ENCODE measurements around the gene TGFB2. TPM values are rescaled to one million over a fixed set of nuclear protein-coding genes. Genes with fewer than 3 reads are reported as not detected.

Gene TGFB2
- total RNA-seq, 1 experiment from 2014 or later = 0.34 TPM

GRCh38 chr1:218341325-218341724 lies 3.8 kb upstream of the TGFB2 start:
- ChIA-PET CTCF (interaction anchor here (1.9 kb wide), 1 partner anchor 726 kb away, joined by 5 read pairs; no protein-coding TSS in a partner anchor), RAD21 (ENCODE audit: low non-redundant PET in 1 of 2, low total read pairs in 2 of 2, uncharacterized antibody in 2 of 2, unreplicated experiment in 2 of 2) (no interaction called here), POLR2A (no interaction called here)
- H3K4me1 ChIP-seq (ENCODE audit: control insufficient read depth in 1 of 2, insufficient read depth in 2 of 2, low read length in 2 of 2) = peaks cover 0 to 7% of the 10 kb centered on the region in 2 experiments; a peak in 2 of 4 replicates
- H4K20me1 ChIP-seq (ENCODE audit: insufficient read depth) = no peaks in the 10 kb centered on the region
- ATAC-seq (no peak), DNase-seq (ENCODE audit: low read depth, low spot score) (no peak)
- no peak overlapping the region for H3K27ac ChIP-seq (ENCODE audit: low read depth, low read length)
- no peaks in the 10 kb centered on the region for H3K9me2 ChIP-seq (ENCODE audit: insufficient read depth)
- no peak for TF ChIP-seq EZH2 (IDR thresholded peaks at IDR 0.05)
- TF ChIP-seq, protein P1, sequence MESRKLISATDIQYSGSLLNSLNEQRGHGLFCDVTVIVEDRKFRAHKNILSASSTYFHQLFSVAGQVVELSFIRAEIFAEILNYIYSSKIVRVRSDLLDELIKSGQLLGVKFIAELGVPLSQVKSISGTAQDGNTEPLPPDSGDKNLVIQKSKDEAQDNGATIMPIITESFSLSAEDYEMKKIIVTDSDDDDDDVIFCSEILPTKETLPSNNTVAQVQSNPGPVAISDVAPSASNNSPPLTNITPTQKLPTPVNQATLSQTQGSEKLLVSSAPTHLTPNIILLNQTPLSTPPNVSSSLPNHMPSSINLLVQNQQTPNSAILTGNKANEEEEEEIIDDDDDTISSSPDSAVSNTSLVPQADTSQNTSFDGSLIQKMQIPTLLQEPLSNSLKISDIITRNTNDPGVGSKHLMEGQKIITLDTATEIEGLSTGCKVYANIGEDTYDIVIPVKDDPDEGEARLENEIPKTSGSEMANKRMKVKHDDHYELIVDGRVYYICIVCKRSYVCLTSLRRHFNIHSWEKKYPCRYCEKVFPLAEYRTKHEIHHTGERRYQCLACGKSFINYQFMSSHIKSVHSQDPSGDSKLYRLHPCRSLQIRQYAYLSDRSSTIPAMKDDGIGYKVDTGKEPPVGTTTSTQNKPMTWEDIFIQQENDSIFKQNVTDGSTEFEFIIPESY (IDR thresholded peaks at IDR 0.05; ENCODE audit: extremely low read depth, insufficient replicate concordance, low read length) = no peak
- TF ChIP-seq RAD21 (IDR thresholded peaks at IDR 0.05; ENCODE audit: low read depth) = no peak
- TF ChIP-seq EGR1 (IDR thresholded peaks at IDR 0.05; ENCODE audit: low read depth) = no peak
- no TSS peak for BruUV-seq (replicated peaks)
- no peaks in the 10 kb centered on the region for H3K36me3 ChIP-seq (ENCODE audit: control insufficient read depth in 1 of 2, insufficient read depth in 2 of 2, low read length in 2 of 2)
- H3K4me3 ChIP-seq (replicated peaks in 1 of 2; ENCODE audit: low read depth in 1 of 2, low read length in 2 of 2) = no peak overlapping the region
- no peaks in the 10 kb centered on the region for H3K9me3 ChIP-seq (ENCODE audit: control insufficient read depth in 1 of 2, insufficient read depth in 1 of 2, low read depth in 1 of 2, low read length in 2 of 2)
- H2AFZ ChIP-seq (ENCODE audit: low read depth, low read length, poor library complexity, severe bottlenecking) = no peak overlapping the region
- no peak overlapping the region for H3K9ac ChIP-seq (ENCODE audit: low read length)
- no peaks in the 10 kb centered on the region for H3K27me3 ChIP-seq (ENCODE audit: insufficient read depth, low read length)
- H3K79me2 ChIP-seq (ENCODE audit: insufficient read depth, low read length) = no peaks in the 10 kb centered on the region
- no peak overlapping the region for H3K4me2 ChIP-seq (ENCODE audit: low read length)
- intact Hi-C loops (cut with micrococcal nuclease) = no loop called here

DNA sequence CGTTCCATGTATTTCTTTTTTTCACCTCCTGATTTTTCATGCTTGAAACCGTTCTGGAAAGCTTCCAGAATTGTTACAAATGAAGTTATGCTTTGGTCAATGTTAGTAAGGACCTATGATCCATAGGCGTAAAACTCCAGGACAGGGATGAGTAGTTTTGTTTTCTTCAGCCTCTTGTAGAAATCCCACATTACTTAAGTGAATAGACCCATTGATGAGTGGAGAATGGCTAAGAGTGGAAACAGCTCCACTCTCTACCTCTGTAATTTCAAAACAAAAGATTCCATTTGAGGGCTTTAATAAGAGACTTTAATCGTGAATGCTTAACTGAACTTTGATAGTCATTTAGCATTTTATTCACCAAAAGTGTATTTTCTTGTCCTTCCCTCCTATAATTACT lies 3.0 kb upstream of the TGFB2 start:
- CTCF ChIA-PET = no interaction called here
- Histone ChIP-seq H3K4me1 (ENCODE audit: control insufficient read depth in 1 of 2, insufficient read depth in 2 of 2, low read length in 2 of 2) (peaks cover 0 to 8% of the 10 kb centered on the region in 2 experiments; a peak in 2 of 4 replicates), H3K4me2 (ENCODE audit: low read length) (no peak overlapping the region), H3K9ac (ENCODE audit: low read length) (no peak overlapping the region), H3K79me2 (ENCODE audit: insufficient read depth, low read length) (no peaks in the 10 kb centered on the region), H3K9me2 (ENCODE audit: insufficient read depth) (no peaks in the 10 kb centered on the region), H3K9me3 (ENCODE audit: control insufficient read depth in 1 of 2, insufficient read depth in 1 of 2, low read depth in 1 of 2, low read length in 2 of 2) (no peaks in the 10 kb centered on the region), H3K4me3 (replicated peaks in 1 of 2; ENCODE audit: low read depth in 1 of 2, low read length in 2 of 2) (no peak overlapping the region), H3K27ac (ENCODE audit: low read depth, low read length) (no peak overlapping the region), H2AFZ (ENCODE audit: low read depth, low read length, poor library complexity, severe bottlenecking) (no peak overlapping the region), H3K36me3 (ENCODE audit: control insufficient read depth in 1 of 2, insufficient read depth in 2 of 2, low read length in 2 of 2) (no peaks in the 10 kb centered on the region), H4K20me1 (ENCODE audit: insufficient read depth) (no peaks in the 10 kb centered on the region), H3K27me3 (ENCODE audit: insufficient read depth, low read length) (no peaks in the 10 kb centered on the region)
- POLR2A ChIA-PET = no interaction called here
- DNase-seq (ENCODE audit: low read depth, low spot score) (no peak), ATAC-seq (no peak)
- RAD21 ChIA-PET (ENCODE audit: low non-redundant PET in 1 of 2, low total read pairs in 2 of 2, uncharacterized antibody in 2 of 2, unreplicated experiment in 2 of 2) = no interaction called here
- intact Hi-C loops (cut with micrococcal nuclease) = no loop called here
- no TSS peak for BruUV-seq (replicated peaks)
- no peak for TF ChIP-seq MAX (IDR thresholded peaks at IDR 0.05)
- TF ChIP-seq ZFX (IDR thresholded peaks at IDR 0.05) = no peak
- TF ChIP-seq POLR2AphosphoS5 (IDR thresholded peaks at IDR 0.05; ENCODE audit: low read depth, low read length) = no peak
- TF ChIP-seq EGR1 (IDR thresholded peaks at IDR 0.05; ENCODE audit: low read depth) = no peak
- TF ChIP-seq JUND (IDR thresholded peaks at IDR 0.05) = no peak
- no peak for TF ChIP-seq CEBPB (IDR thresholded peaks at IDR 0.05; ENCODE audit: low read depth)
